HG03025 (cell line): ENCODE measurements around the gene ZEB2.
"Not testable (repeated sequence)": the region's sequence is repeated elsewhere in the genome, so short reads cannot be mapped to it uniquely, and the experiment has no call there.

Experiments
- ATAC-seq: cut with Tn5 transposase; IDR thresholded peaks from one replicate; pipeline ENCODE4 v1.9.1; 2021; ENCODE audit warnings: mild to moderate bottlenecking, moderate library complexity; ENCODE audit not compliant: unreplicated experiment, low FRiP score

The ZEB2 gene

GRCh38 chr2:144364944-144365738, 154.8 kb downstream of the ZEB2 start:
- no peak for ATAC-seq

- not testable (repeated sequence) for ATAC-seq
Observed at GRCh38 chr2:144364247-144364646, 155.7 kb downstream of the ZEB2 start.

GRCh38 chr2:144362401-144362800, 157.5 kb downstream of the ZEB2 start:
- ATAC-seq: no peak

GRCh38 chr2:144361742-144362141, 158.2 kb downstream of the ZEB2 start:
- ATAC-seq: no peak

- ATAC-seq: no peak
Observed at GRCh38 chr2:144359684-144360083, 160.2 kb downstream of the ZEB2 start.

- ATAC-seq: peak; percentile 44
Observed at GRCh38 chr2:144358979-144359541, 160.9 kb downstream of the ZEB2 start.

GRCh38 chr2:144358374-144358964, 161.4 kb downstream of the ZEB2 start:
- ATAC-seq: peak; percentile 5

- peak; percentile 60 for ATAC-seq
Observed at GRCh38 chr2:144357623-144358373, 162.1 kb downstream of the ZEB2 start.

- ATAC-seq: no peak
Observed at GRCh38 chr2:144356402-144356801, 163.5 kb downstream of the ZEB2 start.

GRCh38 chr2:144354953-144355352, 165.0 kb downstream of the ZEB2 start:
- no peak for ATAC-seq

GRCh38 chr2:144351687-144352086, 168.2 kb downstream of the ZEB2 start:
- no peak for ATAC-seq

- no peak for ATAC-seq
Observed at GRCh38 chr2:144350151-144350802, 169.6 kb downstream of the ZEB2 start.

- ATAC-seq: no peak
Observed at GRCh38 chr2:144349674-144350073, 170.2 kb downstream of the ZEB2 start.

GRCh38 chr2:144348846-144349245, 171.1 kb downstream of the ZEB2 start:
- ATAC-seq: no peak

GRCh38 chr2:144346229-144346628, 173.7 kb downstream of the ZEB2 start:
- ATAC-seq: no peak

- ATAC-seq: no peak
Observed at GRCh38 chr2:144343145-144343544, 176.8 kb downstream of the ZEB2 start.

- ATAC-seq: no peak
Observed at GRCh38 chr2:144341538-144341937, 178.4 kb downstream of the ZEB2 start.

- ATAC-seq: no peak
Observed at GRCh38 chr2:144339048-144339447, 180.9 kb downstream of the ZEB2 start.

GRCh38 chr2:144334551-144334950, 185.4 kb downstream of the ZEB2 start:
- no peak for ATAC-seq
